Stomach (tissue), 9 donors: ENCODE measurements around the gene DCAF6. TPM values are rescaled to one million over a fixed set of nuclear protein-coding genes. Genes with fewer than 3 reads are reported as not detected.

Experiments used
- DNase-seq, 2 donors: peaks; one replicate each; pipeline versions ENCODE4 v3.0.0 to v3.0.0-alpha.2; 2013 to 2019
- H3K27ac ChIP-seq, 5 donors: fragments of 200-600 bp in 4 of 5; sonication (generic) in 4 of 5; one replicate each; pipeline ENCODE4 v1.5.1; 2013 to 2019; ENCODE audit warnings: mild to moderate bottlenecking in 1 of 5, moderate library complexity in 1 of 5
- H3K27me3 ChIP-seq, 3 donors: fragments of 200-600 bp; sonication (generic); one replicate each; pipeline ENCODE4 v1.5.1; 2017 to 2019; ENCODE audit warnings: mixed run types in 1 of 3
- H3K36me3 ChIP-seq, 4 donors: fragments of 200-600 bp; sonication (generic); 1 replicate in 3 of 4; 2 replicates in 1 of 4; pipeline ENCODE4 v1.5.1; 2016 to 2019
- H3K4me1 ChIP-seq, 4 donors: fragments of 200-600 bp; sonication (generic); one replicate each; pipeline ENCODE4 v1.5.1; 2016 to 2019
- H3K4me3 ChIP-seq, 4 donors: fragments of 200-600 bp; sonication (generic) in 3 of 4; one replicate each; pipeline ENCODE4 v1.5.1; 2016 to 2019; ENCODE audit warnings: mild to moderate bottlenecking in 1 of 4
- H3K9me3 ChIP-seq, 4 donors: fragments of 200-600 bp; sonication (generic); one replicate each; pipeline ENCODE4 v1.5.1; 2016 to 2019
- CTCF ChIP-seq, 7 experiments: fragments of 450-650 bp in 4 of 7; fragments of 200-600 bp in 3 of 7; sonication (generic) in 3 of 7; IDR thresholded peaks; one replicate each; pipeline ENCODE4 v1.5.1; 2016 to 2019; ENCODE audit warnings: antibody characterized with exemption in 7 of 7, control low read depth in 2 of 7, mild to moderate bottlenecking in 1 of 7
- EP300 ChIP-seq: sonication (generic); formaldehyde crosslinking; IDR thresholded peaks from one replicate; pipeline ENCODE4 v1.6.1; 2017; ENCODE audit warnings: antibody characterized with exemption
- POLR2A ChIP-seq, 4 donors: fragments of 450-650 bp; IDR thresholded peaks; one replicate each; pipeline ENCODE4 v1.6.1; 2016; ENCODE audit warnings: antibody characterized with exemption in 4 of 4, control low read depth in 2 of 4, mild to moderate bottlenecking in 1 of 4, moderate library complexity in 1 of 4
- POLR2AphosphoS5 ChIP-seq, 3 donors: sonication (generic); formaldehyde crosslinking; IDR thresholded peaks; one replicate each; pipeline ENCODE4 v1.6.1; 2016; ENCODE audit warnings: antibody characterized with exemption in 3 of 3
- whole genome bisulfite sequencing, 5 donors: extraction: QIAGEN DNeasy Blood & Tissue Kit in 3 of 5; methylation state at CpG; one replicate each; pipeline versions ENCODE4 v1.1.5 to v1.1.7; 2013 to 2018; 5-methylcytosine and 5-hydroxymethylcytosine counted together
- intact Hi-C: fragments of 100-400 bp; cut with DNase I; formaldehyde crosslinking; loops from one replicate; pipeline ENCODE4 v1.15.1; 2023; ENCODE audit warnings: low total_unique reads
- polyA plus RNA-seq, 3 donors: library from polyadenylated mRNA; stranded (reverse); fragments of 200-250 nt; gene quantifications; one replicate each; pipeline ENCODE4 v1.2.3, GENCODE V29; 2013
- total RNA-seq, 5 donors: library from RNA; depleted of rRNA; stranded (reverse); fragments of >200 nt; gene quantifications; one replicate each; pipeline versions ENCODE4 v1.1.0 to v1.2.3, GENCODE V29; 2014 to 2016
- donor health status: healthy with polysubstance abuse.
- donor health status: Bipolar disorder and iron deficiency.
- donor health status: healthy.

Gene DCAF6
- total and polyA plus RNA-seq, 8 donors, result 39.3 to 124 (median 71.9) TPM

GRCh38 chr1:168085401-168085872 lies 149.0 kb downstream of the DCAF6 start:
- WGBS, 5 donors, result 56 to 82% (median 76%) methylated on average over 10 to 16 of the region's 16 CpGs
- DNase-seq, result peak in 1 of 2 donors; percentile 67
- Histone ChIP-seq H3K27me3 (no peaks in the 10 kb centered on the region), H3K4me1 (peaks cover 0 to 35% (median 18%) of the 10 kb centered on the region in 4 donors), H3K27ac (peak overlapping the region in 3 of 5 donors; percentile 42 to 64 (median 64)), H3K4me3 (no peak overlapping the region), H3K9me3 (no peaks in the 10 kb centered on the region), H3K36me3 (peaks cover 0 to 15% (median 5%) of the 10 kb centered on the region in 4 donors)
- intact Hi-C loops, result no loop called here
- TF ChIP-seq CTCF (IDR thresholded peaks at IDR 0.05), result no peak
- no peak for TF ChIP-seq POLR2AphosphoS5 (IDR thresholded peaks at IDR 0.05)
- TF ChIP-seq POLR2A (IDR thresholded peaks at IDR 0.05), result no peak
- no peak for TF ChIP-seq EP300

DNA sequence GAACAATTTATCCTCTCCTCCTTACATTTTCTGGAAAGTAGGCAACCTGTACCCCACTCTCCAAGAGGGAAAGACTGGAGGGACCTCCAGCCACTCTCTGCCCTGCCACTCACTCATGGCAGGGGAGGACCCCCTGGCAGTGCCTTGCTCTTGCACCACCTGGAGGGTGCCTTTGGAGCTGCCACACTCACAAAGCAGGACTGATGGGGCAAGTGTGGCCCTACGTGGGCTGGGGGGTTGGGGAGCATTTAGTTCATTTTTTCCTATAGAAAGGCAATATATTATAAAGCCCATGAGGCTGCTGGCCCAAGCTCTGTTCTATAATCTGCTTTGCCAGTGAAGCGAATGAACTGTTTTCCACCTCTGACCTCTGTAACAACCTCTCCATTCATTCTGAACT lies 150.0 kb downstream of the DCAF6 start:
- intact Hi-C loops, result no loop called here
- TF ChIP-seq CTCF (IDR thresholded peaks at IDR 0.05), result no peak

GRCh38 chr1:168087696-168088095 lies 151.2 kb downstream of the DCAF6 start:
- TF ChIP-seq POLR2A (IDR thresholded peaks at IDR 0.05) (no peak), EP300 (no peak), CTCF (IDR thresholded peaks at IDR 0.05) (no peak), POLR2AphosphoS5 (IDR thresholded peaks at IDR 0.05) (no peak)
- 88 to 94% (median 93%) methylated on average over 10 of the region's 10 CpGs for WGBS, 5 donors
- no peaks in the 10 kb centered on the region for H3K27me3 ChIP-seq
- H3K4me1 ChIP-seq, result peaks cover 0 to 29% (median 11%) of the 10 kb centered on the region in 4 donors
- intact Hi-C loops, result no loop called here
- H3K36me3 ChIP-seq, result peaks cover 0 to 18% (median 5%) of the 10 kb centered on the region in 4 donors
- no peak for DNase-seq
- H3K27ac ChIP-seq, result no peak overlapping the region
- H3K9me3 ChIP-seq, result no peaks in the 10 kb centered on the region
- H3K4me3 ChIP-seq, result no peak overlapping the region

More for the DNA sequence above, 150.0 kb downstream of the DCAF6 start:
- Histone ChIP-seq H3K27me3 (no peaks in the 10 kb centered on the region), H3K4me3 (no peak overlapping the region), H3K36me3 (peaks cover 0 to 18% (median 5%) of the 10 kb centered on the region in 4 donors), H3K9me3 (no peaks in the 10 kb centered on the region), H3K27ac (no peak overlapping the region), H3K4me1 (peaks cover 0 to 35% (median 17%) of the 10 kb centered on the region in 4 donors)
- DNase-seq, result no peak
- WGBS, 5 donors, result 69 to 80% (median 74%) methylated on average over 2 of the region's 2 CpGs

- WGBS, 5 donors, result 89 to 94% (median 92%) methylated on average over 14 of the region's 14 CpGs
- intact Hi-C loops, result no loop called here
- no peaks in the 10 kb centered on the region for H3K27me3 ChIP-seq
- no peak for TF ChIP-seq CTCF (IDR thresholded peaks at IDR 0.05)
- no peak for TF ChIP-seq POLR2AphosphoS5 (IDR thresholded peaks at IDR 0.05)
- TF ChIP-seq POLR2A (IDR thresholded peaks at IDR 0.05), result no peak
- no peak for TF ChIP-seq EP300
- H3K27ac ChIP-seq, result no peak overlapping the region
- no peaks in the 10 kb centered on the region for H3K9me3 ChIP-seq
- peaks cover 0 to 18% (median 5%) of the 10 kb centered on the region in 4 donors for H3K36me3 ChIP-seq
- no peak for DNase-seq
- no peak overlapping the region for H3K4me3 ChIP-seq
- H3K4me1 ChIP-seq, result peaks cover 0 to 33% (median 11%) of the 10 kb centered on the region in 4 donors
Observed at GRCh38 chr1:168088511-168089325, 152.2 kb downstream of the DCAF6 start.
